ENCODE measurements around the gene HAX1.
"Not testable (repeated sequence)": the region's sequence is repeated elsewhere in the genome, so short reads cannot be mapped to it uniquely, and the experiment has no call there.

HAX1 gene

DNA sequence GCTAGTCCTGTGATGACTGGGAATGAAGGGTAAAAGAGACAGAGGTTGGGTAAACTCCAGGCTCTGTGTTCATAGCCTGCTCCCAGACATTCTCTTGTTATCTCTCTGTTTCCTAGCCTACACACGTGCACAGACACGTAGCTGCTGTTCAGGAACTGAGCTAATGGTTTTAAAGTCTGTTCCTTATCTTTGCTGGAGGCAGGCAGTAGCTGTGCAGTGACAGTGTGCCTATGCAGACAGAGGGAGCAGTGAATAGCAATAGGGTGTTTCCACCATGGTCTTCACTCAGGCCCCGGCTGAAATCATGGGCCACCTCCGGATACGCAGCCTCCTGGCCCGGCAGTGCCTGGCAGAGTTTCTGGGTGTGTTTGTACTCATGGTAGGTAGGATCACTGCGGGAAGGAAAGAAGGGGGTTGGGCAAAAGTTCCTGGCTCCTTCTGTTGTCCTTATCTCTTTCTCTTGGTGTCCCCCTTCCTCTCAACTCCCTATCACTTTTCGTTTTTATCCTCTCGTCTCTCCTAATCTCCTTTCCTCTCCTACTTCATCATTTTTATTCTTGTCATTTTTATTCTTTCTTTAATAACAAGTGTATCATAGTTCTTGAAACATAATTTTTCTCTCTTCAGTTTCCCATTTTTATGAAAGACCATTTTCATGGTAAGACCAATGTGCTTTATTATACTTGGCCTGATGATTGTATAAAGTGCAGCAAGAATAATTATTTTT lies 48.6 kb downstream of the HAX1 start, which contains the start of gene AQP10:
AQP10 (plus strand) TSS at position 212 of the 727 bp plus-strand sequence; CDS start at position 275, 63 bp downstream.
- H3K4me1 ChIP-seq (ENCODE audit: control insufficient read depth, insufficient read depth, low read length) = peaks cover 26% of the 10 kb centered on the region
- H3K27me3 ChIP-seq (ENCODE audit: control insufficient read depth, insufficient read depth, low read length) = peaks cover 26% of the 10 kb centered on the region
- no peaks in the 10 kb centered on the region for H3K9me3 ChIP-seq (ENCODE audit: control insufficient read depth, low read length)
- H3K36me3 ChIP-seq (ENCODE audit: control insufficient read depth, insufficient read depth, low read length) = no peaks in the 10 kb centered on the region
- no peak within 1 kb of the TSS for H3K4me3 ChIP-seq (ENCODE audit: low read length)
- H3K9ac ChIP-seq (ENCODE audit: low read length) = peak within 1 kb of the TSS; percentile 43

DNA sequence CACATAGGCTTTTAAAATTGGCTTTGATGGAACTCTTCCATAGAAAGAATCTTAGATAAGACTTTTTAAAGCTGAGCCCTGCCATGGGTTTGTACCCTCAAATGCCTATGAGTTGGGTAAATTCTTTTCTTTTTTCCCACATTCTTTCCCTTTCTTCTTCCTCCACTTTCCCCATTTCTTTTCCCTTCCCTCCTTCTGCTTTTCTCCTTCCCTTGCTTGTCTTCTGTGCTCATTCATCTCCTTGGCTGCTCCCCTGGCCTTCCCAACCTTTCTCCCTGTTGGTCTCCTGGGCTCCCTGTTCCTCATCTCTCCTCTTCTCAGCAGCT lies 49.1 kb downstream of the HAX1 start:
- H3K9me3 ChIP-seq (ENCODE audit: control insufficient read depth, low read length); H3K9ac ChIP-seq (ENCODE audit: low read length): not testable (repeated sequence)

GRCh38 chr1:154323493-154323892 lies 51.1 kb downstream of the HAX1 start:
- no peak overlapping the region for H3K9ac ChIP-seq (ENCODE audit: low read length)
- H3K4me1 ChIP-seq (ENCODE audit: control insufficient read depth, insufficient read depth, low read length) = peaks cover 50% of the 10 kb centered on the region
- no peak overlapping the region for H3K4me3 ChIP-seq (ENCODE audit: low read length)
- H3K27me3 ChIP-seq (ENCODE audit: control insufficient read depth, insufficient read depth, low read length) = peaks cover 35% of the 10 kb centered on the region
- H3K9me3 ChIP-seq (ENCODE audit: control insufficient read depth, low read length) = no peaks in the 10 kb centered on the region
- H3K36me3 ChIP-seq (ENCODE audit: control insufficient read depth, insufficient read depth, low read length) = no peaks in the 10 kb centered on the region

More for the DNA sequence above, 49.1 kb downstream of the HAX1 start:
- not testable (repeated sequence) for H3K4me3 ChIP-seq (ENCODE audit: low read length); H3K36me3 ChIP-seq (ENCODE audit: control insufficient read depth, insufficient read depth, low read length)
- H3K27me3 ChIP-seq (ENCODE audit: control insufficient read depth, insufficient read depth, low read length) = peaks cover 31% of the 10 kb centered on the region
- H3K4me1 ChIP-seq (ENCODE audit: control insufficient read depth, insufficient read depth, low read length) = peaks cover 31% of the 10 kb centered on the region

DNA sequence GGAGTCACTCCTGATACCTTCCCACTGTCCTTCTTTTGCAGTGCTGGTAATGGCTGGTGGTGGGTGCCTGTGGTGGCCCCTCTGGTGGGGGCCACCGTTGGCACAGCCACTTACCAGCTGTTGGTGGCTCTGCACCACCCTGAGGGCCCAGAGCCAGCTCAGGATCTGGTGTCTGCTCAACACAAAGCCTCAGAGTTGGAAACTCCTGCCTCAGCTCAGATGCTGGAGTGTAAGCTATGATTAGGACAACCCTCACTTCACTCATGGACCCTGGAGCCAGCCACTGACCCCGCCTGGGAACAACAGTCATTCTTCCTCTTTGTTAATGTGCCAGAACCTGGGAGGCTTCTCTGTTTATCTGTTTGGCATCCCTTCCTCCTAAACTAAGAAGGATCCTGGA lies 51.8 kb downstream of the HAX1 start:
- H3K27me3 ChIP-seq (ENCODE audit: control insufficient read depth, insufficient read depth, low read length) = peaks cover 39% of the 10 kb centered on the region
- peak overlapping the region; percentile 12 for H3K9ac ChIP-seq (ENCODE audit: low read length)
- peaks cover 54% of the 10 kb centered on the region for H3K4me1 ChIP-seq (ENCODE audit: control insufficient read depth, insufficient read depth, low read length)

GRCh38 chr1:154324669-154325582 lies 52.5 kb downstream of the HAX1 start, which contains the start of gene ATP8B2:
Gene ATP8B2, plus strand, starts transcription at chr1:154325525. Its CDS starts 2,617 bp downstream, at chr1:154328142.
- H3K9ac ChIP-seq (ENCODE audit: low read length) = peak within 1 kb of the TSS; percentile 53
- H3K36me3 ChIP-seq (ENCODE audit: control insufficient read depth, insufficient read depth, low read length) = no peaks in the 10 kb centered on the region
- no peaks in the 10 kb centered on the region for H3K9me3 ChIP-seq (ENCODE audit: control insufficient read depth, low read length)
- peaks cover 45% of the 10 kb centered on the region for H3K27me3 ChIP-seq (ENCODE audit: control insufficient read depth, insufficient read depth, low read length)
- peak within 1 kb of the TSS; percentile 0 for H3K4me3 ChIP-seq (ENCODE audit: low read length)
- peaks cover 56% of the 10 kb centered on the region for H3K4me1 ChIP-seq (ENCODE audit: control insufficient read depth, insufficient read depth, low read length)

More for the DNA sequence above, 51.8 kb downstream of the HAX1 start:
- H3K9me3 ChIP-seq (ENCODE audit: control insufficient read depth, low read length) = no peaks in the 10 kb centered on the region
- H3K36me3 ChIP-seq (ENCODE audit: control insufficient read depth, insufficient read depth, low read length) = no peaks in the 10 kb centered on the region
- H3K4me3 ChIP-seq (ENCODE audit: low read length) = no peak overlapping the region
